HCT116 (cell line): ENCODE results near the gene RXRA.

ENCODE experiments used
- CBX3 ChIP-seq: IDR thresholded peaks from 2 replicates; pipeline ENCODE4 v1.6.1; 2012; ENCODE audit warnings: low read depth
- CTCF ChIP-seq, 3 experiments: fragments of 200-600 bp in 1 of 3; sonication (generic) in 1 of 3; IDR thresholded peaks in 2 of 3; conservative IDR thresholded peaks in 1 of 3; 2 replicates each; pipeline ENCODE4 v1.5.1; 2012 to 2017; ENCODE audit warnings: low read depth in 2 of 3, low read length in 2 of 3, antibody characterized with exemption in 1 of 3, borderline replicate concordance in 1 of 3, control low read depth in 1 of 3, mild to moderate bottlenecking in 1 of 3, mixed read lengths in 1 of 3, mixed run types in 1 of 3, moderate library complexity in 1 of 3; ENCODE audit not compliant: insufficient read depth in 1 of 3
- EZH2phosphoT487 ChIP-seq: fragments of 200-600 bp; IDR thresholded peaks from 2 replicates; pipeline ENCODE4 v1.6.1; 2018; ENCODE audit warnings: antibody characterized with exemption, borderline replicate concordance
- POLR2A ChIP-seq: IDR thresholded peaks from 2 replicates; pipeline ENCODE4 v1.7.0; 2011; ENCODE audit warnings: borderline replicate concordance; ENCODE audit not compliant: insufficient read depth, insufficient read length; ENCODE audit errors: extremely low read depth

- TF ChIP-seq CTCF (IDR thresholded peaks at IDR 0.05 in 2 of 3, conservative IDR thresholded peaks at IDR 0.05 in 1 of 3; ENCODE audit: borderline replicate concordance in 1 of 3, insufficient read depth in 1 of 3, low read depth in 2 of 3, low read length in 2 of 3) (no peak), CBX3 (no peak), EZH2phosphoT487 (no peak), POLR2A (no peak)
These were observed 64.7 kb downstream of the RXRA start for GRCh38 chr9:134390947-134391318.
